OCI-LY3 (cell line): Measurements from ENCODE around the gene MYO16.

ENCODE experiments used
- H2AFZ ChIP-seq: fragments of 200-600, 300-600 bp; shearing (Covaris generic); 2 replicates; pipeline ENCODE4 v1.6.0; 2014; ENCODE audit warnings: antibody characterized with exemption, low read depth, low read length
- H3K27ac ChIP-seq: fragments of 200-600, 300-600 bp; sonication (generic); 2 replicates; pipeline ENCODE4 v1.5.1; 2014; ENCODE audit warnings: mild to moderate bottlenecking, low read length, moderate library complexity, mixed read lengths
- H3K27me3 ChIP-seq: fragments of 200-600, 300-600 bp; sonication (generic); 2 replicates; pipeline ENCODE4 v1.6.1; 2014; ENCODE audit warnings: low read depth, low read length, mixed read lengths
- H3K36me3 ChIP-seq: fragments of 200-600, 300-600 bp; sonication (generic); replicated peaks from 2 replicates; pipeline ENCODE3; 2014; ENCODE audit warnings: low read depth, low read length, mixed read lengths
- H3K4me1 ChIP-seq: fragments of 300-600, 200-600 bp; sonication (generic); 2 replicates; pipeline ENCODE4 v1.6.1; 2014; ENCODE audit warnings: low read length, mixed read lengths
- H3K4me2 ChIP-seq: fragments of 200-600, 300-600 bp; sonication (generic); 2 replicates; pipeline ENCODE4 v1.6.1; 2014; ENCODE audit warnings: low read length, mixed read lengths
- H3K4me3 ChIP-seq: fragments of 300-600, 200-600 bp; sonication (generic); 2 replicates; pipeline ENCODE4 v1.5.1; 2014; ENCODE audit warnings: antibody characterized with exemption, mild to moderate bottlenecking, low read length, moderate library complexity
- H3K79me2 ChIP-seq: fragments of 300-600, 200-600 bp; shearing (Covaris generic); 2 replicates; pipeline ENCODE4 v1.6.1; 2014; ENCODE audit warnings: mild to moderate bottlenecking, low read length, mixed read lengths
- H3K9ac ChIP-seq: fragments of 300-600, 200-600 bp; shearing (Covaris generic); 2 replicates; pipeline ENCODE4 v1.6.0; 2014; ENCODE audit warnings: mild to moderate bottlenecking, low read length, moderate library complexity
- H3K9me3 ChIP-seq: fragments of 200-600, 300-600 bp; shearing (Covaris generic); 2 replicates; pipeline ENCODE4 v1.6.1; 2014; ENCODE audit warnings: low read length, mixed read lengths; ENCODE audit not compliant: insufficient read depth
- H4K20me1 ChIP-seq: fragments of 200-600, 300-600 bp; sonication (generic); 2 replicates; pipeline ENCODE4 v1.6.1; 2016; ENCODE audit warnings: low read length, mixed read lengths; ENCODE audit not compliant: insufficient read depth
- CTCF ChIP-seq: fragments of 200-600, 300-600 bp; sonication (generic); IDR thresholded peaks from 2 replicates; pipeline ENCODE4 v1.5.1; 2014; ENCODE audit warnings: antibody characterized with exemption, low read length, low read depth
- EZH2phosphoT487 ChIP-seq: fragments of 200-600 bp; shearing (Covaris generic); IDR thresholded peaks from 2 replicates; pipeline ENCODE4 v1.6.1; 2018; ENCODE audit warnings: antibody characterized with exemption, mixed run types, low read depth

MYO16 gene

DNA sequence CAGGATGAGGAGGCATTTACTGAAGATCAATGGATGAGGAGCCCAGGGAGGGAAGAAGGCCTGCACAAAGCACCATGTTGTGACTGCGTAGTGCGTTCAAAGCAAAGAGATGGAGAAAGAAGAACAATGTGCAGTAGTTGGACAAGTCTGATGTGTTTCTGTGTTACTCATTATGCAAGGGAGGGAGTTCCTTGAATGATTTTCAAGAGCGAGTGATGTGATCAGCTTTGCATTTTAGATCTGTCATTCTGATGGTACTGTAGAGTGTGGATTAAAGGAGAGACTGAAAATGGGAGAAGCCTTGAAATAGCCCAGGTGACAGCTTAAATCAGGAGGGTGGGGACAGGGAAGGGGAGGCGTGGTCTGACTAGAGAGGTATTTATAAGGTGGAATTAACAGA, 9.5 kb downstream of the MYO16 start:
- Histone ChIP-seq H3K4me2 (no peak overlapping the region), H3K27ac (no peak overlapping the region), H2AFZ (no peak overlapping the region), H4K20me1 (no peaks in the 10 kb centered on the region), H3K9ac (no peak overlapping the region), H3K79me2 (no peaks in the 10 kb centered on the region), H3K9me3 (no peaks in the 10 kb centered on the region), H3K4me3 (no peak overlapping the region), H3K4me1 (no peaks in the 10 kb centered on the region), H3K27me3 (no peaks in the 10 kb centered on the region), H3K36me3 (no peaks in the 10 kb centered on the region)
- TF ChIP-seq CTCF, result no peak
- TF ChIP-seq EZH2phosphoT487, result no peak

DNA sequence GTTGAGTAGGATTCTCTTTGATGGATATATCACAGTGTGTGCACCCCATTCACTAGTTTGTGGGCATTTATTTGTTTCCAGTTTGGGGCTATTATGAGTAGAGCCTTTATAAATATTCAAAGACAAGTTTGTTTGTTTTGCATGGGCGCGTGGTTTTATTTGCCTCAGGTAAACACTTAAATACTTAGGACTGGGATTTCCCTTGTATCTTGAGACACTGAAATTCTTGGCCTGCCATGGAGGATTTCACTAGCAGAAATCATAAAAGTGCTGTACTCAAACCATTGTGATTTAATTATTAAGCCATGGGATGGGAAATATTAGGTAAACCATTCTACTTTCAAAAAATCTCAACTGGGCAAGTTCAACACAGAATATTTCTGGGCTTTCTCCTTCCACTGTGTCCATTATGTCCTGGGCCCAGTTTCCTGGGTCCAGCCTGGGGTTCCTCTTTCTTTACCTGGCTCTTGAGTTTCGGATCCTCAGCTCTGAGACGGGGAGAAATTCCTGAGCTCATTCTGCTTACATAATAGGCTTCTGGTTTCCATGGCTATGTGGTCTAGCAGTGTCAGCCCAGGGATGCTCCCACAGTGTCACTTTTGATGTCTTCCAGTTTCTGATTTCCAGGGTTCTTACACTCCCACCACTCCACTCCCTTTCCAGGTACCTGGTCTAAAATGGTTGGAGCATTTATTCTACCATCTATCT, 14.4 kb downstream of the MYO16 start:
- H3K4me2 ChIP-seq, result no peak overlapping the region
- TF ChIP-seq EZH2phosphoT487 (no peak), CTCF (no peak)

DNA sequence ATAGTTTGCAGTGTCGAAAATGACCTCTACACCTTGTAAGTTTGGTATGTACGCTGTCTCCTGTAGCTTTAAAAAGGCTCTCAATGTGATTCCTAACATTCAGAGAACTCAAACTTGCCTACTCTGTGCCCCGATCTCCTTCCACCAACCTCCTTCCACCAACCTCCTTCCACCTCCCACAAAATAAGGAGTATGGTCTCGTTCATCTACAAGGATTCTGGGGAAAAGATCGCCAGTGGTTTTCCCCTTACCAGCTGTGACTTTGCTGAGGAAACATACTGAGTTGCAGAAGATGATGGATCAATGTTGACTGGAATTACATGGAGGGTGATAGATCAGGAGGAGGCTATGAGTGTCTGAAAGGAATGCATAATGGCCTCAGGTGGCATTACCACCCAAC, 16.0 kb downstream of the MYO16 start:
- no peak overlapping the region for H3K27ac ChIP-seq
- TF ChIP-seq EZH2phosphoT487, result no peak
- TF ChIP-seq CTCF, result no peak
- no peaks in the 10 kb centered on the region for H3K9me3 ChIP-seq
- H3K27me3 ChIP-seq, result no peaks in the 10 kb centered on the region
- no peaks in the 10 kb centered on the region for H3K4me1 ChIP-seq
- H3K36me3 ChIP-seq, result no peaks in the 10 kb centered on the region
- no peaks in the 10 kb centered on the region for H3K79me2 ChIP-seq
- no peak overlapping the region for H3K4me3 ChIP-seq
- H4K20me1 ChIP-seq, result no peaks in the 10 kb centered on the region
- H3K4me2 ChIP-seq, result no peak overlapping the region
- no peak overlapping the region for H2AFZ ChIP-seq
- no peak overlapping the region for H3K9ac ChIP-seq

More for the DNA sequence above, 14.4 kb downstream of the MYO16 start:
- no peaks in the 10 kb centered on the region for H3K4me1 ChIP-seq
- no peaks in the 10 kb centered on the region for H3K27me3 ChIP-seq
- no peak overlapping the region for H3K9ac ChIP-seq
- H3K36me3 ChIP-seq, result no peaks in the 10 kb centered on the region
- no peak overlapping the region for H3K4me3 ChIP-seq
- no peaks in the 10 kb centered on the region for H3K9me3 ChIP-seq
- H3K79me2 ChIP-seq, result no peaks in the 10 kb centered on the region
- H2AFZ ChIP-seq, result no peak overlapping the region
- no peaks in the 10 kb centered on the region for H4K20me1 ChIP-seq
- H3K27ac ChIP-seq, result no peak overlapping the region

DNA sequence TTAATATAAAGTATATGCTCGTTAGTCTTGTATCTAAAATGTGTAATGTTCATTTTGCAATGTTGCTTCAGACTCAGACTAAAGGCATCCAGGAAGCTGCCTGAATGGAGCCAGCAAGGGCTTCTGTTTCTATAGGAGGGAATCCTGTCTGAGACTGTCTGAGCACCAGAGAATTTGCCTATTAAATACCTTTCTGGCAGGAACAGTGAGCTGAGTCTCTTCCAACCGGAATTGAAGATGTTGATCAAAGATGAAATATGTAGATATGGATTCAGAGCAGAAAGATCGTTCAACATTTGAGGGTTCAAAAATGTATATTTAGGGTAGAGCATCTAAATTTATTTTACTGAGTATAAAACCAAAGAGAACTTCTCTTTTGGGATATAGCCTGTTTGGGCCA, 20.9 kb downstream of the MYO16 start:
- Histone ChIP-seq H3K9ac (no peak overlapping the region), H3K79me2 (no peaks in the 10 kb centered on the region), H3K36me3 (no peaks in the 10 kb centered on the region), H3K27me3 (no peaks in the 10 kb centered on the region), H3K4me2 (no peak overlapping the region), H2AFZ (no peak overlapping the region), H3K27ac (no peak overlapping the region), H4K20me1 (no peaks in the 10 kb centered on the region), H3K4me1 (no peaks in the 10 kb centered on the region), H3K9me3 (no peaks in the 10 kb centered on the region), H3K4me3 (no peak overlapping the region)
- TF ChIP-seq EZH2phosphoT487 (no peak), CTCF (no peak)
